ENCODE data around the gene AP2B1.
A peak's percentile ranks its signal among the peaks of the same experiment; 100 is the strongest.

AP2B1 gene

GRCh38 chr17:35641032-35641431, 53.9 kb downstream of the AP2B1 start:
- DNase-seq, result no peak

GRCh38 chr17:35645923-35646322, 58.8 kb downstream of the AP2B1 start:
- no peak for DNase-seq

- no peak for DNase-seq
Observed at GRCh38 chr17:35651467-35651866, 64.3 kb downstream of the AP2B1 start.

GRCh38 chr17:35653619-35654361, 66.7 kb downstream of the AP2B1 start:
- no peak for DNase-seq

GRCh38 chr17:35655303-35655702, 68.2 kb downstream of the AP2B1 start:
- DNase-seq, result no peak

- no peak for DNase-seq
Observed at GRCh38 chr17:35660902-35661301, 73.8 kb downstream of the AP2B1 start.

GRCh38 chr17:35664685-35665084, 77.6 kb downstream of the AP2B1 start:
- no peak for DNase-seq

- no peak for DNase-seq
Observed at GRCh38 chr17:35665662-35666061, 78.5 kb downstream of the AP2B1 start.

- DNase-seq, result no peak
Observed at GRCh38 chr17:35666070-35666469, 78.9 kb downstream of the AP2B1 start.

- DNase-seq, result no peak
Observed at GRCh38 chr17:35666967-35667532, 79.9 kb downstream of the AP2B1 start.

- DNase-seq, result no peak
Observed at GRCh38 chr17:35668802-35669201, 81.7 kb downstream of the AP2B1 start.

- DNase-seq, result no peak
Observed at GRCh38 chr17:35674552-35674951, 87.4 kb downstream of the AP2B1 start.

GRCh38 chr17:35676441-35676840, 89.3 kb downstream of the AP2B1 start:
- no peak for DNase-seq

GRCh38 chr17:35679007-35679682, 92.0 kb downstream of the AP2B1 start:
- no peak for DNase-seq

GRCh38 chr17:35683591-35683990, 96.5 kb downstream of the AP2B1 start:
- DNase-seq, result peak; percentile 54

GRCh38 chr17:35684055-35684802, 97.1 kb downstream of the AP2B1 start:
- no peak for DNase-seq

GRCh38 chr17:35692512-35693210, 105.5 kb downstream of the AP2B1 start:
- DNase-seq, result no peak

- DNase-seq, result no peak
Observed at GRCh38 chr17:35693662-35694061, 106.5 kb downstream of the AP2B1 start.

- no peak for DNase-seq
Observed at GRCh38 chr17:35694906-35695305, 107.8 kb downstream of the AP2B1 start.

- DNase-seq, result no peak
Observed at GRCh38 chr17:35695613-35696012, 108.5 kb downstream of the AP2B1 start.

GRCh38 chr17:35698800-35699199, 111.7 kb downstream of the AP2B1 start:
- DNase-seq, result no peak

- DNase-seq, result no peak
Observed at GRCh38 chr17:35700150-35700549, 113.0 kb downstream of the AP2B1 start.

GRCh38 chr17:35701491-35701890, 114.4 kb downstream of the AP2B1 start:
- no peak for DNase-seq

Data from suppressor macrophage treated with lipopolysaccharide for 4 hours (primary cell).